Mesendoderm (in vitro differentiated cells): Measurements from ENCODE around the gene EXOC1.

Source experiments
- DNase-seq: peaks from one replicate; pipeline ENCODE4 v3.0.0; 2013
- H2AK5ac ChIP-seq: 2 replicates; pipeline ENCODE4 v1.6.1; 2013; ENCODE audit warnings: low read length, inconsistent platforms
- H2BK120ac ChIP-seq: 2 replicates; pipeline ENCODE4 v1.6.1; 2013; ENCODE audit warnings: low read depth, mild to moderate bottlenecking, low read length, moderate library complexity, mixed read lengths
- H2BK15ac ChIP-seq: replicated peaks from 2 replicates; pipeline ENCODE4 v1.6.1; 2013; ENCODE audit warnings: low read depth, mild to moderate bottlenecking, moderate library complexity
- H2BK5ac ChIP-seq: 2 replicates; pipeline ENCODE4 v1.6.1; 2013; ENCODE audit warnings: low read length, inconsistent platforms
- H3K18ac ChIP-seq: 2 replicates; pipeline ENCODE4 v1.6.1; 2013; ENCODE audit warnings: mild to moderate bottlenecking, low read length, mixed read lengths
- H3K23ac ChIP-seq: one replicate; pipeline ENCODE4 v1.6.1; 2013; ENCODE audit warnings: low read length
- H3K27ac ChIP-seq: 2 replicates; pipeline ENCODE4 v1.5.1; 2013; ENCODE audit warnings: low read depth, mild to moderate bottlenecking, inconsistent platforms, low read length, moderate library complexity
- H3K27me3 ChIP-seq: 2 replicates; pipeline ENCODE4 v1.6.1; 2013; ENCODE audit warnings: low read length, control low read depth, mild to moderate bottlenecking, inconsistent platforms; ENCODE audit not compliant: insufficient read depth, poor library complexity
- H3K36me3 ChIP-seq: 2 replicates; pipeline ENCODE4 v1.6.1; 2013; ENCODE audit warnings: low read length, inconsistent platforms; ENCODE audit not compliant: control insufficient read depth, insufficient read depth
- H3K4ac ChIP-seq: one replicate; pipeline ENCODE4 v1.6.1; 2013; ENCODE audit warnings: low read depth, mild to moderate bottlenecking, low read length, moderate library complexity
- H3K4me1 ChIP-seq: 2 replicates; pipeline ENCODE4 v1.6.1; 2013; ENCODE audit warnings: low read depth, low read length, inconsistent platforms; ENCODE audit not compliant: control insufficient read depth
- H3K4me2 ChIP-seq: 2 replicates; pipeline ENCODE4 v1.6.1; 2013; ENCODE audit warnings: low read length
- H3K4me3 ChIP-seq: 2 replicates; pipeline ENCODE4 v1.5.1; 2013; ENCODE audit warnings: mild to moderate bottlenecking, low read length
- H3K56ac ChIP-seq: one replicate; pipeline ENCODE4 v1.6.1; 2013; ENCODE audit warnings: low read length
- H3K79me1 ChIP-seq: 2 replicates; pipeline ENCODE4 v1.6.1; 2013; ENCODE audit warnings: low read length, inconsistent platforms
- H3K79me2 ChIP-seq: 2 replicates; pipeline ENCODE4 v1.6.1; 2013; ENCODE audit warnings: mild to moderate bottlenecking, low read length; ENCODE audit not compliant: control insufficient read depth, insufficient read depth
- H3K9ac ChIP-seq: 2 replicates; pipeline ENCODE4 v1.6.1; 2013; ENCODE audit warnings: low read length, inconsistent platforms
- H4K5ac ChIP-seq: one replicate; pipeline ENCODE4 v1.6.1; 2013; ENCODE audit warnings: low read length
- H4K8ac ChIP-seq: one replicate; pipeline ENCODE4 v1.6.1; 2013; ENCODE audit warnings: low read depth, mild to moderate bottlenecking, control low read depth, low read length, moderate library complexity
- WGBS: extraction: QIAGEN DNeasy Blood & Tissue Kit; methylation state at CpG from one replicate; pipeline ENCODE4 v1.1.7; 2013; ENCODE audit warnings: low lambda C conversion rate, missing lambda C conversion rate; ENCODE audit not compliant: insufficient coverage; ENCODE audit errors: extremely low coverage; 5-methylcytosine and 5-hydroxymethylcytosine counted together

EXOC1 gene

GRCh38 chr4:55947912-55948725 is 94.7 kb downstream of the EXOC1 start:
- no peak overlapping the region for H2BK5ac ChIP-seq
- H3K18ac ChIP-seq = no peak overlapping the region
- H4K5ac ChIP-seq = no peak overlapping the region
- peaks cover 5% of the 10 kb centered on the region for H3K4me1 ChIP-seq
- no peak overlapping the region for H4K8ac ChIP-seq
- no peak overlapping the region for H3K4ac ChIP-seq
- H3K56ac ChIP-seq = no peak overlapping the region
- H3K79me1 ChIP-seq = peaks cover 4% of the 10 kb centered on the region
- H2BK120ac ChIP-seq = no peak overlapping the region
- H2AK5ac ChIP-seq = no peak overlapping the region
- no peaks in the 10 kb centered on the region for H3K36me3 ChIP-seq
- no peak overlapping the region for H3K27ac ChIP-seq
- H3K4me3 ChIP-seq = no peak overlapping the region
- H3K9ac ChIP-seq = peak overlapping the region; percentile 38
- H3K27me3 ChIP-seq = no peaks in the 10 kb centered on the region
- no peak overlapping the region for H2BK15ac ChIP-seq
- peaks cover 9% of the 10 kb centered on the region for H3K79me2 ChIP-seq
- H3K4me2 ChIP-seq = peak overlapping the region; percentile 38
- H3K23ac ChIP-seq = no peak overlapping the region
- no CpG with 5 or more reads among the region's 19 CpGs for WGBS
- peak; percentile 32 for DNase-seq

- H2AK5ac ChIP-seq = peak within 1 kb of the TSS; percentile 25
- peak; percentile 95 for DNase-seq
- H2BK15ac ChIP-seq = no peak within 1 kb of the TSS
- peak within 1 kb of the TSS; percentile 19 for H3K18ac ChIP-seq
- peak within 1 kb of the TSS; percentile 96 for H3K27ac ChIP-seq
- H3K4me1 ChIP-seq = peaks cover 5% of the 10 kb centered on the region
- no peak within 1 kb of the TSS for H4K8ac ChIP-seq
- H3K4ac ChIP-seq = peak within 1 kb of the TSS; percentile 42
- WGBS = no CpG with 5 or more reads among the region's 77 CpGs
- H3K36me3 ChIP-seq = no peaks in the 10 kb centered on the region
- peak within 1 kb of the TSS; percentile 99 for H3K56ac ChIP-seq
- no peaks in the 10 kb centered on the region for H3K27me3 ChIP-seq
- peak within 1 kb of the TSS; percentile 77 for H2BK5ac ChIP-seq
- no peak within 1 kb of the TSS for H2BK120ac ChIP-seq
- H3K79me1 ChIP-seq = peaks cover 4% of the 10 kb centered on the region
- peaks cover 9% of the 10 kb centered on the region for H3K79me2 ChIP-seq
- H3K9ac ChIP-seq = peak within 1 kb of the TSS; percentile 80
- no peak within 1 kb of the TSS for H3K23ac ChIP-seq
- peak within 1 kb of the TSS; percentile 80 for H3K4me3 ChIP-seq
- no peak within 1 kb of the TSS for H4K5ac ChIP-seq
- H3K4me2 ChIP-seq = peak within 1 kb of the TSS; percentile 80
Observed at GRCh38 chr4:55948726-55949481, 95.5 kb downstream of the EXOC1 start, which contains the start of gene CEP135. CEP135 (plus strand) TSS chr4:55948945; CDS start chr4:55952131, 3,186 bp downstream.

GRCh38 chr4:55949482-55949802 is 96.0 kb downstream of the EXOC1 start:
- peaks cover 9% of the 10 kb centered on the region for H3K79me2 ChIP-seq
- H3K4me3 ChIP-seq = peak overlapping the region; percentile 80
- no peak overlapping the region for H3K4ac ChIP-seq
- peak overlapping the region; percentile 29 for H2BK5ac ChIP-seq
- peak overlapping the region; percentile 96 for H3K27ac ChIP-seq
- no peak overlapping the region for H2BK120ac ChIP-seq
- H3K79me1 ChIP-seq = peaks cover 4% of the 10 kb centered on the region
- no peak overlapping the region for H4K5ac ChIP-seq
- peak overlapping the region; percentile 80 for H3K4me2 ChIP-seq
- H4K8ac ChIP-seq = no peak overlapping the region
- DNase-seq = no peak
- no peak overlapping the region for H3K23ac ChIP-seq
- no peaks in the 10 kb centered on the region for H3K36me3 ChIP-seq
- peak overlapping the region; percentile 99 for H3K56ac ChIP-seq
- peak overlapping the region; percentile 80 for H3K9ac ChIP-seq
- H2BK15ac ChIP-seq = no peak overlapping the region
- peaks cover 5% of the 10 kb centered on the region for H3K4me1 ChIP-seq
- WGBS = no CpG with 5 or more reads among the region's 3 CpGs
- H2AK5ac ChIP-seq = no peak overlapping the region
- peak overlapping the region; percentile 19 for H3K18ac ChIP-seq
- no peaks in the 10 kb centered on the region for H3K27me3 ChIP-seq

GRCh38 chr4:55951191-55951922 is 97.9 kb downstream of the EXOC1 start:
- DNase-seq = no peak
- no peak overlapping the region for H4K8ac ChIP-seq
- H3K79me2 ChIP-seq = peaks cover 9% of the 10 kb centered on the region
- H3K79me1 ChIP-seq = peaks cover 4% of the 10 kb centered on the region
- H3K56ac ChIP-seq = no peak overlapping the region
- no peak overlapping the region for H3K4ac ChIP-seq
- no peak overlapping the region for H3K4me2 ChIP-seq
- WGBS = no CpG with 5 or more reads among the region's 5 CpGs
- no peaks in the 10 kb centered on the region for H3K27me3 ChIP-seq
- no peak overlapping the region for H3K18ac ChIP-seq
- H2BK120ac ChIP-seq = no peak overlapping the region
- no peak overlapping the region for H2BK5ac ChIP-seq
- H3K9ac ChIP-seq = no peak overlapping the region
- no peak overlapping the region for H3K23ac ChIP-seq
- no peak overlapping the region for H3K27ac ChIP-seq
- H4K5ac ChIP-seq = no peak overlapping the region
- no peak overlapping the region for H2BK15ac ChIP-seq
- peaks cover 5% of the 10 kb centered on the region for H3K4me1 ChIP-seq
- no peak overlapping the region for H2AK5ac ChIP-seq
- peaks cover 5% of the 10 kb centered on the region for H3K36me3 ChIP-seq
- no peak overlapping the region for H3K4me3 ChIP-seq
